HepG2 (cell line): ENCODE results near the gene ACADVL. TPM values are rescaled to one million over a fixed set of nuclear protein-coding genes. Genes with fewer than 3 reads are reported as not detected.

Source experiments
- ATAC-seq: fragments of 200-7000 bp; cut with Tn5 transposase; 3 replicates; pipeline ENCODE4 v1.9.1; 2020; ENCODE audit warnings: mild to moderate bottlenecking, moderate library complexity
- BruUV-seq: library from RNA; stranded (reverse); fragments of 400-500 nt; replicated peaks from 2 replicates; lab custom pipeline; 2021; lab: Mats Ljungman, UMichigan
- CTCF ChIA-PET: fragments of 300-600 bp; formaldehyde crosslinking; extraction: SDS; loops from one replicate; lab custom pipeline; 2021; ENCODE audit warnings: low total read pairs, inconsistent platforms, low intra/inter-chr PET ratio; lab: Yijun Ruan, JAX
- POLR2A ChIA-PET: fragments of 350-600 bp; sonication (Branson Sonifier 250); formaldehyde crosslinking; loops from one replicate; lab custom pipeline; 2020; ENCODE audit warnings: antibody characterized with exemption, inconsistent platforms; lab: Yijun Ruan, JAX
- DNase-seq: peaks from one replicate; pipeline ENCODE4 v3.0.0-alpha.2; 2015; ENCODE audit warnings: low spot score
- FAIRE-seq: peaks from 3 replicates; lab custom pipeline; 2011; peaks lifted over from hg19 to GRCh38; lab: Jason Lieb, UNC
- H2AFZ ChIP-seq: one replicate; pipeline ENCODE4 v1.6.1; 2011; ENCODE audit warnings: low read length, inconsistent platforms
- H3K27ac ChIP-seq: fragments of 300-600 bp; 3 replicates; pipeline ENCODE4 v1.8.0; 2011; ENCODE audit warnings: mixed run types, mild to moderate bottlenecking, mixed read lengths, low read length, inconsistent platforms; ENCODE audit not compliant: insufficient read depth; ENCODE audit errors: extremely low read length
- H3K27me3 ChIP-seq, 2 experiments: fragments of 200-600 bp in 1 of 2; 2 replicates in 1 of 2; 3 replicates in 1 of 2; pipeline versions ENCODE4 v1.6.0 to v1.8.0; 2011; ENCODE audit warnings: low read length in 2 of 2, mild to moderate bottlenecking in 2 of 2, moderate library complexity in 2 of 2, inconsistent platforms in 1 of 2; ENCODE audit not compliant: insufficient read depth in 2 of 2, control insufficient read depth in 1 of 2
- H3K36me3 ChIP-seq, 2 experiments: fragments of 200-600 bp in 1 of 2; replicated peaks in 1 of 2; 2 replicates in 1 of 2; 3 replicates in 1 of 2; pipeline versions ENCODE4 v1.5.1 to v1.8.0; 2011; ENCODE audit warnings: low read length in 2 of 2, inconsistent platforms in 1 of 2; ENCODE audit not compliant: insufficient read depth in 2 of 2, control insufficient read depth in 1 of 2
- H3K4me1 ChIP-seq: 2 replicates; pipeline ENCODE4 v1.5.1; 2012; ENCODE audit warnings: low read length, inconsistent platforms; ENCODE audit not compliant: insufficient read depth
- H3K4me2 ChIP-seq: 2 replicates; pipeline ENCODE4 v1.6.0; 2011; ENCODE audit warnings: low read depth, low read length, inconsistent platforms
- H3K4me3 ChIP-seq, 3 experiments: fragments of 200-600 bp in 1 of 3; sonication (generic), shearing (Covaris generic) in 1 of 3; replicated peaks in 1 of 3; 2 replicates each; pipeline ENCODE4 v1.5.1; 2011 to 2016; ENCODE audit warnings: low read length in 3 of 3, inconsistent platforms in 2 of 3, low read depth in 2 of 3, mild to moderate bottlenecking in 2 of 3, control low read depth in 1 of 3, mixed read lengths in 1 of 3; ENCODE audit not compliant: insufficient read depth in 1 of 3
- H3K79me2 ChIP-seq: one replicate; pipeline ENCODE4 v1.6.1; 2011; ENCODE audit warnings: low read length, inconsistent platforms; ENCODE audit not compliant: insufficient read depth
- H3K9ac ChIP-seq: 2 replicates; pipeline ENCODE4 v1.6.0; 2011; ENCODE audit warnings: mild to moderate bottlenecking, low read depth, low read length, inconsistent platforms; ENCODE audit not compliant: insufficient read depth
- H3K9me3 ChIP-seq: 2 replicates; pipeline ENCODE4 v1.5.1; 2012; ENCODE audit warnings: mild to moderate bottlenecking, low read length
- H4K20me1 ChIP-seq: 2 replicates; pipeline ENCODE4 v1.6.0; 2011; ENCODE audit warnings: inconsistent platforms, mild to moderate bottlenecking, low read length, moderate library complexity; ENCODE audit not compliant: insufficient read depth
- DR1 ChIP-seq: sonication (generic); formaldehyde crosslinking; IDR thresholded peaks from 2 replicates; pipeline ENCODE4 v1.8.0; 2021; ENCODE audit warnings: mild to moderate bottlenecking, missing genetic modification reagents, inconsistent platforms
- GATAD1 ChIP-seq: IDR thresholded peaks from 2 replicates; pipeline ENCODE4 v1.6.1; 2016; ENCODE audit warnings: missing genetic modification reagents, missing compliant biosample characterization
- HDAC2 ChIP-seq: sonication (generic); formaldehyde crosslinking; IDR thresholded peaks from 2 replicates; pipeline ENCODE4 v1.4.0; 2020; ENCODE audit warnings: missing genetic modification reagents
- HNRNPK ChIP-seq: fragments of 200-400 bp; formaldehyde crosslinking; IDR thresholded peaks from 2 replicates; pipeline ENCODE4 v1.6.1; 2018; ENCODE audit warnings: low read length, low read depth, moderate library complexity, mild to moderate bottlenecking; ENCODE audit not compliant: poor library complexity, severe bottlenecking
- KDM6A ChIP-seq: IDR thresholded peaks from 2 replicates; pipeline ENCODE4 v1.6.1; 2016; ENCODE audit warnings: low read depth
- PHF5A ChIP-seq: IDR thresholded peaks from one replicate; pipeline ENCODE4 v1.6.1; 2018; ENCODE audit warnings: low read depth, missing genetic modification reagents; ENCODE audit not compliant: unreplicated experiment
- PPARG ChIP-seq: conservative IDR thresholded peaks from 2 replicates; pipeline ENCODE4 v1.6.1; 2016; ENCODE audit warnings: missing biosample characterization, missing genetic modification reagents
- PRMT3 ChIP-seq: sonication (generic); formaldehyde crosslinking; IDR thresholded peaks from 2 replicates; pipeline ENCODE4 v1.8.1; 2022; ENCODE audit warnings: low read depth, mild to moderate bottlenecking, moderate library complexity, missing genetic modification reagents, borderline replicate concordance
- SIN3A ChIP-seq: IDR thresholded peaks from 2 replicates; pipeline ENCODE4 v1.6.1; 2011; ENCODE audit warnings: low read depth, mild to moderate bottlenecking, control low read depth, low read length, borderline replicate concordance
- ZGPAT ChIP-seq: IDR thresholded peaks from 2 replicates; pipeline ENCODE4 v1.6.1; 2016; ENCODE audit warnings: mild to moderate bottlenecking
- ZKSCAN5 ChIP-seq: sonication (generic); formaldehyde crosslinking; IDR thresholded peaks from 2 replicates; pipeline ENCODE4 v1.5.1; 2020; ENCODE audit warnings: mild to moderate bottlenecking, missing genetic modification reagents
- ZNF160 ChIP-seq: sonication (generic); formaldehyde crosslinking; IDR thresholded peaks from 2 replicates; pipeline ENCODE4 v1.8.0; 2022; ENCODE audit warnings: mild to moderate bottlenecking, inconsistent platforms, missing genetic modification reagents
- ZNF275 ChIP-seq: sonication (generic); formaldehyde crosslinking; IDR thresholded peaks from 2 replicates; pipeline ENCODE4 v1.8.0; 2022; ENCODE audit warnings: missing genetic modification reagents, mild to moderate bottlenecking, inconsistent platforms, borderline replicate concordance
- ZNF549 ChIP-seq: sonication (generic); formaldehyde crosslinking; IDR thresholded peaks from 2 replicates; pipeline ENCODE4 v1.5.0; 2020; ENCODE audit warnings: missing genetic modification reagents
- ZNF703 ChIP-seq: sonication (generic); formaldehyde crosslinking; IDR thresholded peaks from 2 replicates; pipeline ENCODE4 v1.5.1; 2020; ENCODE audit warnings: missing genetic modification reagents, mild to moderate bottlenecking, moderate library complexity, borderline replicate concordance
- WGBS: methylation state at CpG from one replicate; pipeline ENCODE4 v1.1.6; 2017; ENCODE audit warnings: low lambda C conversion rate; 5-methylcytosine and 5-hydroxymethylcytosine counted together
- in situ Hi-C: cut with HindIII; loops from 2 replicates; pipeline ENCODE4 v1.10.0; 2017; ENCODE audit warnings: low pct_unique_long_range_greater_than_20kb; ENCODE audit not compliant: extremely low pct_ligation_motif_present
- intact Hi-C: fragments of 100-400 bp; cut with micrococcal nuclease; formaldehyde crosslinking; loops from one replicate; pipeline ENCODE4 v1.10.0; 2022; ENCODE audit not compliant: unreplicated experiment
- polyA plus RNA-seq, 8 experiments: library from polyadenylated mRNA; depleted of rRNA in 3 of 8; stranded (reverse) in 7 of 8; unstranded in 1 of 8; fragments of >200 nt; fragmentation: Illumina TruSeq in 4 of 8; extraction: Trizol in 4 of 8; gene quantifications; 2 replicates each; pipeline versions ENCODE4 v1.2.1 to v1.2.3, GENCODE V29; 2011 to 2016; ENCODE audit warnings: low read depth in 4 of 8, missing spikeins in 1 of 8, mixed read lengths in 1 of 8; ENCODE audit not compliant: insufficient read depth in 1 of 8
- total RNA-seq, 5 experiments: library from RNA; depleted of rRNA; stranded (reverse); fragments of >200 nt; fragmentation: Illumina TruSeq; extraction: Trizol; gene quantifications; 2 replicates each; pipeline ENCODE4 v1.2.3, GENCODE V29; 2016; ENCODE audit warnings: low read depth in 1 of 5
- TF ChIP-seq, protein P1 (sequence below): sonication (generic); formaldehyde crosslinking; IDR thresholded peaks from 2 replicates; pipeline ENCODE4 v1.5.0; 2020; ENCODE audit warnings: missing genetic modification reagents
- TF ChIP-seq, protein P2 (sequence below): sonication (generic); formaldehyde crosslinking; IDR thresholded peaks from 2 replicates; pipeline ENCODE4 v1.9.0; 2021; ENCODE audit warnings: missing genetic modification reagents, mild to moderate bottlenecking, borderline replicate concordance
- TF ChIP-seq, protein P3 (sequence below): IDR thresholded peaks from 2 replicates; pipeline ENCODE4 v1.6.1; 2016; ENCODE audit warnings: low read depth, control low read depth

The ACADVL gene
- total and polyA plus RNA-seq, 2 of the 13 experiments (the other 11 are each of a cell fraction or from before 2014, with no cell fraction given): 219 to 412 TPM

- ChIA-PET CTCF (no interaction called here), POLR2A (interaction anchor here (0.8 to 4.0 kb wide), 16 partner anchors 9 to 148 kb away, joined by 3 to 24 read pairs (median 5); partner anchors contain the start of genes ACADVL, ASGR2, DLG4 and GABARAP)
- no TSS peak for BruUV-seq
- in situ Hi-C loops (no loop called here), intact Hi-C loops (no loop called here)
- Histone ChIP-seq H4K20me1 (no peaks in the 10 kb centered on the region), H3K4me2 (peak overlapping the region; percentile 75), H3K4me1 (peaks cover 69% of the 10 kb centered on the region), H3K4me3 (peak overlapping the region; percentile 14 to 64 (median 35)), H3K36me3 (no peaks in the 10 kb centered on the region), H2AFZ (no peak overlapping the region), H3K27ac (peak overlapping the region; percentile 60), H3K79me2 (peaks cover under 1% of the 10 kb centered on the region), H3K9me3 (no peaks in the 10 kb centered on the region), H3K27me3 (no peaks in the 10 kb centered on the region; a peak in 1 of 5 replicates), H3K9ac (peak overlapping the region; percentile 52)
- FAIRE-seq: peak; percentile 58
- DNase-seq: peak; percentile 84
- ATAC-seq: peak; percentile 65
- 0% methylated on average over 8 of the region's 14 CpGs for WGBS
- TF ChIP-seq ZGPAT (CRISPR knock-in tag): peak; percentile 70
- no peak for TF ChIP-seq PPARG (CRISPR knock-in tag)
- no peak for TF ChIP-seq PRMT3 (CRISPR knock-in tag)
- TF ChIP-seq, protein P1, sequence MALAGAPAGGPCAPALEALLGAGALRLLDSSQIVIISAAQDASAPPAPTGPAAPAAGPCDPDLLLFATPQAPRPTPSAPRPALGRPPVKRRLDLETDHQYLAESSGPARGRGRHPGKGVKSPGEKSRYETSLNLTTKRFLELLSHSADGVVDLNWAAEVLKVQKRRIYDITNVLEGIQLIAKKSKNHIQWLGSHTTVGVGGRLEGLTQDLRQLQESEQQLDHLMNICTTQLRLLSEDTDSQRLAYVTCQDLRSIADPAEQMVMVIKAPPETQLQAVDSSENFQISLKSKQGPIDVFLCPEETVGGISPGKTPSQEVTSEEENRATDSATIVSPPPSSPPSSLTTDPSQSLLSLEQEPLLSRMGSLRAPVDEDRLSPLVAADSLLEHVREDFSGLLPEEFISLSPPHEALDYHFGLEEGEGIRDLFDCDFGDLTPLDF (CRISPR knock-in tag): no peak
- TF ChIP-seq, protein P2, sequence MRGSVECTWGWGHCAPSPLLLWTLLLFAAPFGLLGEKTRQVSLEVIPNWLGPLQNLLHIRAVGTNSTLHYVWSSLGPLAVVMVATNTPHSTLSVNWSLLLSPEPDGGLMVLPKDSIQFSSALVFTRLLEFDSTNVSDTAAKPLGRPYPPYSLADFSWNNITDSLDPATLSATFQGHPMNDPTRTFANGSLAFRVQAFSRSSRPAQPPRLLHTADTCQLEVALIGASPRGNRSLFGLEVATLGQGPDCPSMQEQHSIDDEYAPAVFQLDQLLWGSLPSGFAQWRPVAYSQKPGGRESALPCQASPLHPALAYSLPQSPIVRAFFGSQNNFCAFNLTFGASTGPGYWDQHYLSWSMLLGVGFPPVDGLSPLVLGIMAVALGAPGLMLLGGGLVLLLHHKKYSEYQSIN (CRISPR knock-in tag): no peak
- no peak for TF ChIP-seq ZNF703 (CRISPR knock-in tag)
- TF ChIP-seq PHF5A (CRISPR knock-in tag): no peak
- no peak for TF ChIP-seq GATAD1 (CRISPR knock-in tag)
- no peak for TF ChIP-seq HNRNPK
- TF ChIP-seq ZNF275 (CRISPR knock-in tag): no peak
- no peak for TF ChIP-seq SIN3A
- TF ChIP-seq HDAC2 (CRISPR knock-in tag): peak; percentile 22; the same call in 1 of the 2 replicates
- TF ChIP-seq, protein P3, sequence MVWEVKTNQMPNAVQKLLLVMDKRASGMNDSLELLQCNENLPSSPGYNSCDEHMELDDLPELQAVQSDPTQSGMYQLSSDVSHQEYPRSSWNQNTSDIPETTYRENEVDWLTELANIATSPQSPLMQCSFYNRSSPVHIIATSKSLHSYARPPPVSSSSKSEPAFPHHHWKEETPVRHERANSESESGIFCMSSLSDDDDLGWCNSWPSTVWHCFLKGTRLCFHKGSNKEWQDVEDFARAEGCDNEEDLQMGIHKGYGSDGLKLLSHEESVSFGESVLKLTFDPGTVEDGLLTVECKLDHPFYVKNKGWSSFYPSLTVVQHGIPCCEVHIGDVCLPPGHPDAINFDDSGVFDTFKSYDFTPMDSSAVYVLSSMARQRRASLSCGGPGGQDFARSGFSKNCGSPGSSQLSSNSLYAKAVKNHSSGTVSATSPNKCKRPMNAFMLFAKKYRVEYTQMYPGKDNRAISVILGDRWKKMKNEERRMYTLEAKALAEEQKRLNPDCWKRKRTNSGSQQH: no peak
- no peak for TF ChIP-seq ZNF160 (CRISPR knock-in tag)
- TF ChIP-seq ZKSCAN5 (CRISPR knock-in tag): no peak
- TF ChIP-seq ZNF549 (CRISPR knock-in tag): no peak
- no peak for TF ChIP-seq DR1 (CRISPR knock-in tag)
- no peak for TF ChIP-seq KDM6A (CRISPR knock-in tag)
Observed at GRCh38 chr17:7184091-7184488, 35.6 kb upstream of the ACADVL start.
